ENCODE data around the gene COL6A2.
"Not testable (repeated sequence)": the region's sequence is repeated elsewhere in the genome, so short reads cannot be mapped to it uniquely, and the experiment has no call there.

Gene COL6A2

GRCh38 chr21:46061063-46061462 lies 36.8 kb upstream of the COL6A2 start:
- no peak for DNase-seq

GRCh38 chr21:46061518-46061917 lies 36.4 kb upstream of the COL6A2 start:
- DNase-seq, result no peak

- no peak for DNase-seq
Observed at GRCh38 chr21:46061950-46062349, 36.0 kb upstream of the COL6A2 start.

GRCh38 chr21:46062471-46063211 lies 35.3 kb upstream of the COL6A2 start:
- DNase-seq, result no peak

- DNase-seq, result no peak
Observed at GRCh38 chr21:46063227-46063626, 34.7 kb upstream of the COL6A2 start.

GRCh38 chr21:46063734-46064680 lies 33.9 kb upstream of the COL6A2 start:
- no peak for DNase-seq

- no peak for DNase-seq
Observed at GRCh38 chr21:46064870-46065214, 33.1 kb upstream of the COL6A2 start.

GRCh38 chr21:46065215-46065913 lies 32.5 kb upstream of the COL6A2 start:
- DNase-seq, result no peak

GRCh38 chr21:46065914-46066551 lies 31.9 kb upstream of the COL6A2 start:
- DNase-seq, result no peak

- no peak for DNase-seq
Observed at GRCh38 chr21:46066591-46067331, 31.2 kb upstream of the COL6A2 start.

- no peak for DNase-seq
Observed at GRCh38 chr21:46067505-46068201, 30.3 kb upstream of the COL6A2 start.

GRCh38 chr21:46068516-46069079 lies 29.3 kb upstream of the COL6A2 start:
- DNase-seq, result no peak

GRCh38 chr21:46069166-46069565 lies 28.7 kb upstream of the COL6A2 start:
- DNase-seq, result no peak

- no peak for DNase-seq
Observed at GRCh38 chr21:46069719-46070279, 28.1 kb upstream of the COL6A2 start.

GRCh38 chr21:46071082-46071481 lies 26.8 kb upstream of the COL6A2 start:
- no peak for DNase-seq

GRCh38 chr21:46076724-46077123 lies 21.2 kb upstream of the COL6A2 start:
- not testable (repeated sequence) for DNase-seq

GRCh38 chr21:46077674-46078101 lies 20.2 kb upstream of the COL6A2 start:
- DNase-seq, result no peak

GRCh38 chr21:46078322-46078977 lies 19.5 kb upstream of the COL6A2 start:
- no peak for DNase-seq

GRCh38 chr21:46078978-46079351 lies 18.9 kb upstream of the COL6A2 start:
- DNase-seq, result no peak
